Tibial artery (tissue), 4 donors: ENCODE results near the gene CALN1.

Source experiments
- DNase-seq, 2 donors: peaks; one replicate each; pipeline ENCODE4 v3.0.0-alpha.2; 2019
- H3K27ac ChIP-seq, 2 donors: fragments of 200-600 bp; sonication (generic) in 1 of 2; 1 replicate in 1 of 2; 2 replicates in 1 of 2; pipeline ENCODE4 v1.5.1; 2018 to 2019; ENCODE audit warnings: mild to moderate bottlenecking in 1 of 2
- H3K27me3 ChIP-seq, 2 donors: fragments of 200-600 bp; sonication (generic) in 1 of 2; one replicate each; pipeline versions ENCODE4 v1.5.1 to v1.6.0; 2016 to 2019
- H3K36me3 ChIP-seq, 3 donors: fragments of 200-600 bp; sonication (generic) in 2 of 3; one replicate each; pipeline ENCODE4 v1.5.1; 2016 to 2019; ENCODE audit warnings: mild to moderate bottlenecking in 2 of 3
- H3K4me1 ChIP-seq, 4 donors: fragments of 200-600 bp; sonication (generic) in 2 of 4; 1 replicate in 3 of 4; 2 replicates in 1 of 4; pipeline ENCODE4 v1.5.1; 2016 to 2019
- H3K4me3 ChIP-seq, 2 donors: fragments of 200-600 bp; sonication (generic) in 1 of 2; 1 replicate in 1 of 2; 2 replicates in 1 of 2; pipeline ENCODE4 v1.5.1; 2018 to 2019; ENCODE audit warnings: mild to moderate bottlenecking in 2 of 2
- H3K9me3 ChIP-seq, 3 donors: fragments of 200-600 bp; sonication (generic) in 1 of 3; one replicate each; pipeline ENCODE4 v1.5.1; 2016 to 2019
- intact Hi-C: fragments of 100-400 bp; cut with DNase I; formaldehyde crosslinking; loops from one replicate; pipeline ENCODE4 v1.15.0; 2023; ENCODE audit warnings: low total_unique reads
- TF ChIP-seq, protein P1 (sequence below), 2 experiments: fragments of 200-600 bp in 1 of 2; fragments of 450-650 bp in 1 of 2; IDR thresholded peaks; one replicate each; pipeline ENCODE4 v1.5.1; 2017 to 2019; ENCODE audit warnings: antibody characterized with exemption in 2 of 2, mild to moderate bottlenecking in 1 of 2, moderate library complexity in 1 of 2

Gene CALN1

DNA sequence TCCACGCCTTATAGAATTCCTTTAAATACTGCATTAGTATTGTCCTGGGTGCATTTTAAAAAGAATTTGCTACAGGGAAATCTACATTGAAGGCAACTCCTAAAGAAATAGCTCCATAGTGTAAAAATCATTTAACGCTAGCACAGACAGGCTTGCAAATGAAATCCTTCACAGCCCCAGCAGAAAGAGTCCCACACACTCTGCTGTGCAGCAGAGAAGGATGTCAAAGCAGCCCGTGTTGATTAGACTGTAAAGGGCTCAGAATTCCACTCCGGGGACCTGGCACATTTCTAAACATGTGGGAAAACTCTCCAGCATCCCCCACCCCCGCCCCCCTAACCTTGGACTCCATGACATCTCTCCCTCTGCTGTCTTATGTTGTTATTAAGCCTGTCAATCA, 176.8 kb downstream of the CALN1 start:
- intact Hi-C loops: no loop called here
- no peaks in the 10 kb centered on the region for H3K9me3 ChIP-seq
- DNase-seq: no peak
- H3K4me1 ChIP-seq: no peaks in the 10 kb centered on the region
- no peaks in the 10 kb centered on the region for H3K36me3 ChIP-seq
- no peak overlapping the region for H3K4me3 ChIP-seq
- no peaks in the 10 kb centered on the region for H3K27me3 ChIP-seq
- TF ChIP-seq, protein P1, sequence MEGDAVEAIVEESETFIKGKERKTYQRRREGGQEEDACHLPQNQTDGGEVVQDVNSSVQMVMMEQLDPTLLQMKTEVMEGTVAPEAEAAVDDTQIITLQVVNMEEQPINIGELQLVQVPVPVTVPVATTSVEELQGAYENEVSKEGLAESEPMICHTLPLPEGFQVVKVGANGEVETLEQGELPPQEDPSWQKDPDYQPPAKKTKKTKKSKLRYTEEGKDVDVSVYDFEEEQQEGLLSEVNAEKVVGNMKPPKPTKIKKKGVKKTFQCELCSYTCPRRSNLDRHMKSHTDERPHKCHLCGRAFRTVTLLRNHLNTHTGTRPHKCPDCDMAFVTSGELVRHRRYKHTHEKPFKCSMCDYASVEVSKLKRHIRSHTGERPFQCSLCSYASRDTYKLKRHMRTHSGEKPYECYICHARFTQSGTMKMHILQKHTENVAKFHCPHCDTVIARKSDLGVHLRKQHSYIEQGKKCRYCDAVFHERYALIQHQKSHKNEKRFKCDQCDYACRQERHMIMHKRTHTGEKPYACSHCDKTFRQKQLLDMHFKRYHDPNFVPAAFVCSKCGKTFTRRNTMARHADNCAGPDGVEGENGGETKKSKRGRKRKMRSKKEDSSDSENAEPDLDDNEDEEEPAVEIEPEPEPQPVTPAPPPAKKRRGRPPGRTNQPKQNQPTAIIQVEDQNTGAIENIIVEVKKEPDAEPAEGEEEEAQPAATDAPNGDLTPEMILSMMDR (IDR thresholded peaks at IDR 0.05): no peak
- H3K27ac ChIP-seq: no peak overlapping the region

DNA sequence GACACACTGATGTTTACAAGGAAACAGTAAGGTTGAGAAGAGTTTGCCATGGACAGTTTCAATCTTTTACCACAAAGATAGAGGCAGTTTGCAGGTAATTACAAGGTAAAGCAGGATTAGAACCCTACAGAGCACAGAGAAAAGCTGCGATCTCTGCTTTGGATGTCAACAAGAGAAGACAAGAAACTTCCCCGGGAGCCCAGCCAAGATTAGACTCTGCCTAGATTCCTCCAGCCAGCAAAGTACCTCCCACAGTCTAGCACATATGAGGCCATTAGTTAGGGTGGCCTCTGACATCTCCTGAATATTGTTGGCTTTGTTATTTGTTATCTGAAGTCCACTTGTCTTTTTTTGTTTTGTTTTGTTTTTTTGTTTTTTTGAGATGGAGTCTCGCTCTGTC, 178.1 kb downstream of the CALN1 start:
- intact Hi-C loops: no loop called here
- Histone ChIP-seq H3K36me3 (no peaks in the 10 kb centered on the region), H3K4me3 (no peak overlapping the region), H3K9me3 (no peaks in the 10 kb centered on the region), H3K4me1 (no peaks in the 10 kb centered on the region), H3K27me3 (no peaks in the 10 kb centered on the region), H3K27ac (no peak overlapping the region)
- TF ChIP-seq, protein P1 (IDR thresholded peaks at IDR 0.05): no peak
- DNase-seq: no peak

DNA sequence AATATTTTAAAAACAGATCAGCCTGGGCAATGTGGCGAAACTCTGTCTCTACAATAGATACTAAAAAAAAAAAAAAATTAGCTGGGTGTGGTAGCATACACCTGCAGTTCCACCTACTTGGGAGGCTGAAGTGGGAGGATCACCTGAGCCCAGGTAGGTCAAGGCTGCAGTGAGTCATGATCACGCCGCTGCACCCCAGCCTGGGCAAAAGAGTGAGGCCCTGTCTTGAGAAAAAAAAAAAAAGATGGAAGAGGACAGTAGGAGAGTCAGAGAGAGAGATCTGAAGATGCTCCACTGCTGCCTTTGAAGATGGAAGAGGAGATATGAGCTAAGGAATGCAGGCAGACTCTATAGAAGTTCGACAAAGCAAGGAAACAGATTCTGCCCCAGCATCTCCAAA, 181.9 kb downstream of the CALN1 start:
- no peaks in the 10 kb centered on the region for H3K9me3 ChIP-seq
- DNase-seq: no peak
- no peaks in the 10 kb centered on the region for H3K27me3 ChIP-seq
- TF ChIP-seq, protein P1 (IDR thresholded peaks at IDR 0.05): no peak
- no peaks in the 10 kb centered on the region for H3K36me3 ChIP-seq
- no peak overlapping the region for H3K27ac ChIP-seq
- intact Hi-C loops: no loop called here
- H3K4me3 ChIP-seq: no peak overlapping the region
- H3K4me1 ChIP-seq: no peaks in the 10 kb centered on the region

DNA sequence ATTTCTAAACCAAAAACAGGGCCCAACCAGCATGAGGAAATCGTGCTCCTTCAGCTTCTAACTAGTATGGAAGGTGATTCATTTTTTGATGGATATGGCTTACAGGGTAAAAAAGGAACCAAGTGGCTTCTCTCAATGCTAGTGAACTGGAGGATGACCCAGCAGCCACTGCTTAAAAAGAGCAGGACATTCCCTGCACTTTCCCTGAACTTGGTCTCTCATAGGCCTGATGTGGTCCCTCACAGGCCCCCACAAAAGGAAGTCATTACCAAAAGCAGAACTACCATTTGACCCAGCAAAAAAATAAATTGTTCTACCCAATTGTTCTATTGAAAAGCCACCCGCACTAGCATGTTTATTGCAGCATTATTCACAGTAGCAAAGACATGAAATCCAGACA, 188.8 kb downstream of the CALN1 start:
- H3K4me3 ChIP-seq: no peak overlapping the region

DNA sequence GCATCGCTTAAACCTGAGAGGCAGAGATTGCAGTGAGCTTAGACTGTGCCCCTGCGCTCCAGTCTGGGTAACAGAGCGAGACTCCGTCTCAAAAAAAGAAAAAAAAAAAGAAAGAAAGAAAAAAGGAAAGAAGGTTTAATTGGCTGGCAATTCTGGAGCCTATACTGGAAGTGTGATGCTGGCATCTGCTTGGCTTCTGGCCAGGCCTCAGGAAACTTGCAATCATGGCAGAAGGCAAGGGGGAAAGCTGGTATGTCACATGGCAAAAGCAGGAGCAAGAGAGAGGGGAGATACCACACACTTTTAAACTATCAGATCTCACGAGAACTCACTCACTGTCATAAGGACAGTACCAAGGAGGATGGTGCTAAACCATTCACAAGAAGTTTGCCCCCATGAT, 190.0 kb downstream of the CALN1 start:
- H3K4me1 ChIP-seq: no peaks in the 10 kb centered on the region
- intact Hi-C loops: no loop called here
- peaks cover 0 to 4% (median 0%) of the 10 kb centered on the region in 3 donors for H3K9me3 ChIP-seq
- TF ChIP-seq, protein P1 (IDR thresholded peaks at IDR 0.05): no peak
- no peaks in the 10 kb centered on the region for H3K36me3 ChIP-seq
- H3K27me3 ChIP-seq: no peaks in the 10 kb centered on the region
- H3K4me3 ChIP-seq: no peak overlapping the region
- no peak overlapping the region for H3K27ac ChIP-seq
- DNase-seq: no peak

More for the DNA sequence above, 188.8 kb downstream of the CALN1 start:
- intact Hi-C loops: no loop called here
- Histone ChIP-seq H3K27me3 (no peaks in the 10 kb centered on the region), H3K9me3 (peaks cover 0 to 4% (median 0%) of the 10 kb centered on the region in 3 donors), H3K27ac (no peak overlapping the region), H3K4me1 (no peaks in the 10 kb centered on the region), H3K36me3 (no peaks in the 10 kb centered on the region)
- TF ChIP-seq, protein P1 (IDR thresholded peaks at IDR 0.05): no peak
- no peak for DNase-seq

DNA sequence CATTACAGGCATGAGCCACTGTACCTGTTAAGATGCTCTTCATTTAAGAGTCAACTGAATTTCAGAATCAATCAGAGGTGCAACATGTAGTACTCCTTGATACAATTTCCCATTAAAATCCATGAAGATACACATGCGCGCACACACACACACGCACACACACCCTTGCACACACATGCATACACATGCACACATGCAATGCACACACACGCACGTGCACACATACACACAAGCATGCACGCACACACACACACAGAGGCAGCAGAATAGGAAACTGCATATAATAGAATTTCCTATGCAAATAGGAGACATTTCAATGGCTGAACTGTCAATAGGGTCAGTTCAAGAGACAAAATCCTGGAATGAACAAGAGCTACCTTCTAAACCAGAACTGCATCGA, 192.6 kb downstream of the CALN1 start:
- Histone ChIP-seq H3K4me3 (no peak overlapping the region), H3K9me3 (peaks cover 0 to 4% (median 0%) of the 10 kb centered on the region in 3 donors), H3K4me1 (no peaks in the 10 kb centered on the region), H3K27ac (no peak overlapping the region), H3K27me3 (no peaks in the 10 kb centered on the region), H3K36me3 (no peaks in the 10 kb centered on the region)
- intact Hi-C loops: no loop called here
- DNase-seq: no peak
- TF ChIP-seq, protein P1 (IDR thresholded peaks at IDR 0.05): no peak
